Measurements from ENCODE around the gene NCKAP5L. TPM values are rescaled to one million over a fixed set of nuclear protein-coding genes. Genes with fewer than 3 reads are reported as not detected.

NCKAP5L gene
- total and polyA plus RNA-seq, 2 of the 8 experiments (the other 6 are each of a cell fraction or from before 2014, with no cell fraction given): 9.4 to 27.9 TPM

GRCh38 chr12:49809381-49809905, 18.8 kb downstream of the NCKAP5L start (continued):
- TF ChIP-seq CHD7 (IDR thresholded peaks at IDR 0.05; ENCODE audit: insufficient replicate concordance, low read length) (no peak), SP2 (IDR thresholded peaks at IDR 0.05; ENCODE audit: low read length) (no peak), TAF1 (IDR thresholded peaks at IDR 0.05; ENCODE audit: low read depth, low read length) (no peak), JUN (IDR thresholded peaks at IDR 0.05; ENCODE audit: low read depth, low read length) (no peak), SIN3A (conservative IDR thresholded peaks at IDR 0.05 in 1 of 2, IDR thresholded peaks at IDR 0.05 in 1 of 2; ENCODE audit: low read depth in 1 of 2, low read length in 2 of 2) (no peak), TAF7 (optimal IDR thresholded peaks at IDR 0.05; ENCODE audit: borderline replicate concordance, low read depth, low read length) (no peak), CTBP2 (IDR thresholded peaks at IDR 0.05; ENCODE audit: borderline replicate concordance, insufficient read depth, insufficient read length, low read length) (no peak), ATF3 (IDR thresholded peaks at IDR 0.05; ENCODE audit: insufficient read depth, low read depth, low read length) (no peak)

Measured in H1 (cell line).